A673 (cell line): ENCODE results near the gene FOXO3. TPM values are rescaled to one million over a fixed set of nuclear protein-coding genes. Genes with fewer than 3 reads are reported as not detected.

Experiments used
- BruUV-seq: library from RNA; stranded (reverse); fragments of 400-500 nt; replicated peaks from 2 replicates; lab custom pipeline; 2021; lab: Mats Ljungman, UMichigan
- CTCF ChIA-PET: fragments of 300-600 bp; sonication (Branson Sonifier 250); formaldehyde crosslinking; loops from one replicate; lab custom pipeline; 2022; ENCODE audit warnings: antibody characterized with exemption; lab: Charles Lee
- POLR2A ChIA-PET: fragments of 300-600 bp; sonication (Branson Sonifier 250); formaldehyde crosslinking; loops from one replicate; lab custom pipeline; 2022; ENCODE audit warnings: antibody characterized with exemption; ENCODE audit not compliant: low non-redundant PET; lab: Charles Lee
- DNase-seq: peaks from one replicate; pipeline ENCODE4 v3.0.0-alpha.2; 2015; ENCODE audit warnings: low spot score
- H3K27ac ChIP-seq: fragments of 200-600 bp; sonication (generic); 2 replicates; pipeline ENCODE4 v1.5.1; 2016; ENCODE audit warnings: mixed run types, low read depth, mild to moderate bottlenecking, mixed read lengths, antibody characterized with exemption, low read length; ENCODE audit not compliant: poor library complexity, severe bottlenecking
- H3K27me3 ChIP-seq: fragments of 200-600 bp; sonication (generic); replicated peaks from 2 replicates; pipeline ENCODE4 v1.6.1; 2017; ENCODE audit warnings: mixed run types, low read depth, mild to moderate bottlenecking, mixed read lengths, antibody characterized with exemption, low read length; ENCODE audit not compliant: insufficient read depth, poor library complexity
- H3K36me3 ChIP-seq: fragments of 200-600 bp; sonication (generic); 2 replicates; pipeline ENCODE4 v1.6.1; 2016; ENCODE audit warnings: mixed run types, mild to moderate bottlenecking, mixed read lengths, antibody characterized with exemption, low read length; ENCODE audit not compliant: insufficient read depth, poor library complexity, severe bottlenecking
- H3K4me1 ChIP-seq: fragments of 200-600 bp; sonication (generic); 2 replicates; pipeline ENCODE4 v1.6.1; 2017; ENCODE audit warnings: mixed run types, mild to moderate bottlenecking, mixed read lengths, antibody characterized with exemption, low read length; ENCODE audit not compliant: insufficient read depth, poor library complexity, severe bottlenecking
- H3K4me3 ChIP-seq: fragments of 200-600 bp; sonication (generic); 2 replicates; pipeline ENCODE4 v1.5.1; 2016; ENCODE audit warnings: low read depth, mixed run types, mild to moderate bottlenecking, mixed read lengths, low read length; ENCODE audit not compliant: poor library complexity, severe bottlenecking
- H3K9me3 ChIP-seq: fragments of 200-600 bp; sonication (generic); 2 replicates; pipeline ENCODE4 v1.6.1; 2016; ENCODE audit warnings: mixed run types, low read depth, mild to moderate bottlenecking, mixed read lengths, antibody characterized with exemption, low read length; ENCODE audit not compliant: poor library complexity, severe bottlenecking
- EZH2 ChIP-seq: fragments of 200-600 bp; sonication (generic); IDR thresholded peaks from 2 replicates; pipeline ENCODE4 v1.6.1; 2017; ENCODE audit warnings: borderline replicate concordance, low read depth, mild to moderate bottlenecking, mixed read lengths, antibody characterized with exemption, low read length; ENCODE audit not compliant: poor library complexity, severe bottlenecking
- intact Hi-C: fragments of 100-400 bp; cut with micrococcal nuclease; formaldehyde crosslinking; loops from one replicate; pipeline ENCODE4 v1.10.0; 2022; ENCODE audit not compliant: unreplicated experiment
- total RNA-seq: library from RNA; stranded (reverse); gene quantifications from 2 replicates; pipeline ENCODE4 v1.2.3, GENCODE V29; 2021
- TF ChIP-seq, protein P1 (sequence below): fragments of 300-800, 200-600 bp; sonication (generic); conservative IDR thresholded peaks from 2 replicates; pipeline ENCODE4 v1.5.1; 2017; ENCODE audit warnings: low read depth, mild to moderate bottlenecking, antibody characterized with exemption, low read length, moderate library complexity, mixed read lengths

FOXO3 gene
- total RNA-seq, 1 experiment from 2014 or later: 16.8 TPM

DNA sequence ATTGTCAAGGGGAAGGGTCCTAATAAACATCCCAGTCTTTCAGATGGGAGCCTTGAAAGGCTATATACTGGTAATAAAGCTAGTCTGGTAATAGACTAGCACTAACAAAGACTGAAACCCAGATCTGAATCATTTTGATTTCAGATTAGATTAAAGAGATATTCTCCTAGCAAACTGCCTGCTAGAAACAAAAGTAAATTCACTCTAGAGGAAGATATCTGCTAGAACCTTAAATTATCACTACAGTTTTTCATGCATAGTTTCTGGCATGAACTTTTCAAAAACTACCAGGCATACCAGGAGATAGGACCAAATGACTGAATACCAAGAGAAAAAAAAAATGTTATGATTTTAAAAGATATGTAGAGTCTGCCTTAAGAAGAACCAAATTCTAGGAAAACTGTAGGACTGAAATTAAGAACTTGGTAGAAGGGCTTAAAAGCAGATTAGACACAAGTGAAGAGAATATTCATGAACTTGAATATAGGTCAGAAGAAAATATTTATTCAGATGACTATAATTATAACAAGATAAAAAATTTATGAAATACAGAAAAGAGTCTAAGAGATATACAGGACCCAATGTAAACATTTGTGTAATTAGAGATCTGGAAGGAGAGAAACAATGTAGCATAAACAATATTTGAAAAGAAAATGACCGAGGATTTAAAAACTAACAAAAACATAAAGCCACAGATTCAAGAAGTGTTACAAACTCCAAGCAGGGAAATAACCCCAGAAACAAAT lies 141.6 kb downstream of the FOXO3 start:
- no peaks in the 10 kb centered on the region for H3K27me3 ChIP-seq
- peaks cover 14% of the 10 kb centered on the region for H3K4me1 ChIP-seq
- CTCF ChIA-PET: no interaction called here
- no peak overlapping the region for H3K4me3 ChIP-seq
- peaks cover 13% of the 10 kb centered on the region for H3K9me3 ChIP-seq
- intact Hi-C loops: no loop called here
- POLR2A ChIA-PET: no interaction called here
- BruUV-seq: no TSS peak
- no peak overlapping the region for H3K27ac ChIP-seq
- DNase-seq: no peak
- TF ChIP-seq EZH2: no peak
- TF ChIP-seq, protein P1, sequence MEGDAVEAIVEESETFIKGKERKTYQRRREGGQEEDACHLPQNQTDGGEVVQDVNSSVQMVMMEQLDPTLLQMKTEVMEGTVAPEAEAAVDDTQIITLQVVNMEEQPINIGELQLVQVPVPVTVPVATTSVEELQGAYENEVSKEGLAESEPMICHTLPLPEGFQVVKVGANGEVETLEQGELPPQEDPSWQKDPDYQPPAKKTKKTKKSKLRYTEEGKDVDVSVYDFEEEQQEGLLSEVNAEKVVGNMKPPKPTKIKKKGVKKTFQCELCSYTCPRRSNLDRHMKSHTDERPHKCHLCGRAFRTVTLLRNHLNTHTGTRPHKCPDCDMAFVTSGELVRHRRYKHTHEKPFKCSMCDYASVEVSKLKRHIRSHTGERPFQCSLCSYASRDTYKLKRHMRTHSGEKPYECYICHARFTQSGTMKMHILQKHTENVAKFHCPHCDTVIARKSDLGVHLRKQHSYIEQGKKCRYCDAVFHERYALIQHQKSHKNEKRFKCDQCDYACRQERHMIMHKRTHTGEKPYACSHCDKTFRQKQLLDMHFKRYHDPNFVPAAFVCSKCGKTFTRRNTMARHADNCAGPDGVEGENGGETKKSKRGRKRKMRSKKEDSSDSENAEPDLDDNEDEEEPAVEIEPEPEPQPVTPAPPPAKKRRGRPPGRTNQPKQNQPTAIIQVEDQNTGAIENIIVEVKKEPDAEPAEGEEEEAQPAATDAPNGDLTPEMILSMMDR: no peak
- no peaks in the 10 kb centered on the region for H3K36me3 ChIP-seq

DNA sequence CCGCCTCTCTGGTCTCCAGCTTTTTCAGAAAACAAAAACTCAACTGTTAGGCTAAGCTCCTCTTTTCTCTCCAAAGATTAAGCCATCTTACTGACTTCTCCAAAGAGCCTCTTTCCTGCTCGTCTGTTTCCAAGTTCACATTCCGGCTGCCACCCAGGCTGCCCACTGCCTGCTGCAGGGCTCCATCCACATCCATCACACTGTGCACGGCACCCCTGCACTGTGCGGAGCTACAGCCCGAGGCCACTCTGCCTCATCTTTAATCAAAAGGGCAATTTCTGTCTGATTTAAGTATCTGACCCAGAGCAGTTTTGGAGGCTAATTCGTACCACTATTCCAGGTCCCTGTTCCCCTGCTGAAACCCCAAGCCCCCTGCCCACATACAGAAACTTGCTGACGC lies 145.9 kb downstream of the FOXO3 start:
- DNase-seq: no peak
- intact Hi-C loops: no loop called here

DNA sequence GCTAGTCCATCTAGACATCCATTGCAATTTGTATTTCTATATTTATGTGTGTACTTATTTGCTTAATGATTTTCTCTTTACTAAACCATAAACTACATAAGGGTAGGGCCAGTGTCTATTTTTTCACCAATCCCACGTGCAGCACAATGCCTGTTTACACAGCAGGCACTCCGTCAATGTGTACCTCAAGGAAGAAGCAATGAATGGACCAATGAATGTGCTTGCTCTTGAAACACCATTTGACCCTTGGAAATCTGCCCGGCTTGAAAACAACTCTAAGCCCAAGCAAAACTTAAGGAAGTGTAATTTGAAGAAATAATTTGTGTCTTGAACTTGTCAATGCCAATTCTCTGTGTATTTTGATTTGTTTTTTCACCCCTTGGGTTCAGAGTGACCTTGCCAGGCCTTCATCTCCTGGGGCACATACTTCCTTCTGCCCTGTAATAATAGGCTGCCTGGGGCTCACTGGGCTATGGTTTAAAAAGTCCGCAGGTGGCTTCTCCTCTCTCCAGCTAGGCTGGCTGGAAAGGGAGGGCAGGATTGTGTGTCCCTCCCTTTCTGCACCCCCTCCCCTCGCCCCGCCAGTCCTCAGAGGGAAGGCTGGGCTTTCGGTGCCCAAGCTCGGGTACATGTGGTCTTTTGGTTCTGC lies 146.7 kb downstream of the FOXO3 start:
- BruUV-seq: no TSS peak
- Histone ChIP-seq H3K4me3 (no peak overlapping the region), H3K36me3 (no peaks in the 10 kb centered on the region), H3K9me3 (peaks cover 7% of the 10 kb centered on the region), H3K27me3 (no peaks in the 10 kb centered on the region), H3K27ac (no peak overlapping the region), H3K4me1 (no peaks in the 10 kb centered on the region)
- intact Hi-C loops: no loop called here
- POLR2A ChIA-PET: no interaction called here
- CTCF ChIA-PET: no interaction called here
- no peak for DNase-seq
- TF ChIP-seq EZH2: no peak
- TF ChIP-seq, protein P1: no peak

More for the DNA sequence above, 145.9 kb downstream of the FOXO3 start:
- POLR2A ChIA-PET: no interaction called here
- BruUV-seq: no TSS peak
- H3K36me3 ChIP-seq: no peaks in the 10 kb centered on the region
- no peaks in the 10 kb centered on the region for H3K4me1 ChIP-seq
- H3K9me3 ChIP-seq: peaks cover 13% of the 10 kb centered on the region
- H3K4me3 ChIP-seq: no peak overlapping the region
- H3K27me3 ChIP-seq: no peaks in the 10 kb centered on the region
- H3K27ac ChIP-seq: no peak overlapping the region
- CTCF ChIA-PET: no interaction called here
- no peak for TF ChIP-seq EZH2
- TF ChIP-seq, protein P1: no peak
